HEK293T (cell line): ENCODE results near the gene CAP2.

Source experiments
- ARNT ChIP-seq: fragments of 450-650 bp; IDR thresholded peaks from 2 replicates; pipeline ENCODE4 v1.6.1; 2017; ENCODE audit warnings: mild to moderate bottlenecking
- BHLHE40 ChIP-seq: fragments of 450-650 bp; IDR thresholded peaks from 2 replicates; pipeline ENCODE4 v1.6.1; 2016; ENCODE audit warnings: mild to moderate bottlenecking, moderate library complexity, borderline replicate concordance
- CTBP1 ChIP-seq: fragments of 450-650 bp; IDR thresholded peaks from 2 replicates; pipeline ENCODE4 v1.6.1; 2016; ENCODE audit warnings: borderline replicate concordance
- FOXA1 ChIP-seq: fragments of 450-650 bp; IDR thresholded peaks from 2 replicates; pipeline ENCODE4 v1.6.1; 2016; ENCODE audit warnings: mild to moderate bottlenecking
- FOXK2 ChIP-seq: fragments of 450-650 bp; IDR thresholded peaks from 2 replicates; pipeline ENCODE4 v1.6.1; 2016; ENCODE audit warnings: mild to moderate bottlenecking
- FOXM1 ChIP-seq: fragments of 450-650 bp; IDR thresholded peaks from 2 replicates; pipeline ENCODE4 v1.6.1; 2017; ENCODE audit warnings: mild to moderate bottlenecking, borderline replicate concordance
- NFRKB ChIP-seq: fragments of 450-650 bp; IDR thresholded peaks from 2 replicates; pipeline ENCODE4 v1.6.1; 2016; ENCODE audit warnings: mild to moderate bottlenecking, moderate library complexity
- SP1 ChIP-seq: fragments of 450-650 bp; IDR thresholded peaks from 2 replicates; pipeline ENCODE4 v1.6.1; 2017
- SUZ12 ChIP-seq: fragments of 450-650 bp; IDR thresholded peaks from 2 replicates; pipeline ENCODE4 v1.6.1; 2016; ENCODE audit warnings: mild to moderate bottlenecking

GRCh38 chr6:17420368-17420767 lies 27.0 kb downstream of the CAP2 start:
- TF ChIP-seq ARNT: no peak
- TF ChIP-seq FOXK2: no peak
- no peak for TF ChIP-seq NFRKB
- TF ChIP-seq BHLHE40: no peak
- no peak for TF ChIP-seq SUZ12
- no peak for TF ChIP-seq SP1
- no peak for TF ChIP-seq FOXA1
- TF ChIP-seq FOXM1: no peak
- TF ChIP-seq CTBP1: no peak
